ENCODE data around the gene OSBPL10.
"Not testable (repeated sequence)": the region's sequence is repeated elsewhere in the genome, so short reads cannot be mapped to it uniquely, and the experiment has no call there.

OSBPL10 gene

DNA sequence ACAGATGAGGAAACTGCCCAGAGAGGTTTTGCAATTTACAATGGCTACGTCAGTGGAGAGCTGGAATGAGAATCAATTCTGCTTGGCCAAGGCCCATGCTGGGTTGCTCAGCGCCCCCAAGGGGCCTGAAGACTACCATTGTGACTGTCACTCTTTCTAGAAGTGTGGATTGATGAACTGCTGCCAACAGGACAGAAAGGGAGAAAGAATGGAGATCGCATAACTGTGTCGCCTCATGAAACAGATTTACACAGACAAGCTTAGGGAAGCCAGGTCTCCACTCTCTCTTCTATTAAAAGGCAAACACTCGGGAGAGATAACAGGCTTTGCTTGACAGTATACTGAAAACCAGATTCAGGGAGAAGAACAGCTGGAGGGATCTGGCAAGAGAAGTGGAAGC lies 288.3 kb downstream of the OSBPL10 start:
- POLR2A ChIA-PET = no interaction called here
- no peak for DNase-seq (ENCODE audit: low read depth, low spot score)
- CTCF ChIA-PET = no interaction called here
- no peak overlapping the region for H3K4me3 ChIP-seq (ENCODE audit: low read depth, low read length)
- TF ChIP-seq, protein P1, sequence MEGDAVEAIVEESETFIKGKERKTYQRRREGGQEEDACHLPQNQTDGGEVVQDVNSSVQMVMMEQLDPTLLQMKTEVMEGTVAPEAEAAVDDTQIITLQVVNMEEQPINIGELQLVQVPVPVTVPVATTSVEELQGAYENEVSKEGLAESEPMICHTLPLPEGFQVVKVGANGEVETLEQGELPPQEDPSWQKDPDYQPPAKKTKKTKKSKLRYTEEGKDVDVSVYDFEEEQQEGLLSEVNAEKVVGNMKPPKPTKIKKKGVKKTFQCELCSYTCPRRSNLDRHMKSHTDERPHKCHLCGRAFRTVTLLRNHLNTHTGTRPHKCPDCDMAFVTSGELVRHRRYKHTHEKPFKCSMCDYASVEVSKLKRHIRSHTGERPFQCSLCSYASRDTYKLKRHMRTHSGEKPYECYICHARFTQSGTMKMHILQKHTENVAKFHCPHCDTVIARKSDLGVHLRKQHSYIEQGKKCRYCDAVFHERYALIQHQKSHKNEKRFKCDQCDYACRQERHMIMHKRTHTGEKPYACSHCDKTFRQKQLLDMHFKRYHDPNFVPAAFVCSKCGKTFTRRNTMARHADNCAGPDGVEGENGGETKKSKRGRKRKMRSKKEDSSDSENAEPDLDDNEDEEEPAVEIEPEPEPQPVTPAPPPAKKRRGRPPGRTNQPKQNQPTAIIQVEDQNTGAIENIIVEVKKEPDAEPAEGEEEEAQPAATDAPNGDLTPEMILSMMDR (IDR thresholded peaks at IDR 0.05; ENCODE audit: insufficient read depth, low read length, missing control alignments) = no peak

DNA sequence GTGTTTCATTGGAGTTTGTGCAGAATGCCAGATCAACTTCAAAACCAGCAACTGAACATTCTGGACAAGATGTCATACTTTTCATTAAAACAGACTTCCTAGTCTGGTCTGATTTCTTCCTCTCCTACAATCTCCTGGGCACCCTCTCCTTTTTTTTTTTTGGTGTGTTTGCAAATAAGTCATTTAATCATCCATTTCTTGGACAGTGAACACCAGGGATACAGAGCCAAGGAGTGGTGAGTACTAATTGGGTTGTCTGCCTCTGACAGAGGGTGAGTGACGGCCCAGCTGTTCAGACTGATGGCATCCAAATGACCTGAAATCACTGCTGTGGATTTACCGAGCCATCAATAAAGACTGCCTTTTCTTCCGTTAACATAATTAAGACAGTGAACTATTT lies 290.3 kb downstream of the OSBPL10 start:
- no peak overlapping the region for H3K4me3 ChIP-seq (ENCODE audit: low read depth, low read length)
- ChIA-PET POLR2A (no interaction called here), CTCF (no interaction called here)
- no peak for DNase-seq (ENCODE audit: low read depth, low spot score)
- TF ChIP-seq, protein P1 (IDR thresholded peaks at IDR 0.05; ENCODE audit: insufficient read depth, low read length, missing control alignments) = no peak

DNA sequence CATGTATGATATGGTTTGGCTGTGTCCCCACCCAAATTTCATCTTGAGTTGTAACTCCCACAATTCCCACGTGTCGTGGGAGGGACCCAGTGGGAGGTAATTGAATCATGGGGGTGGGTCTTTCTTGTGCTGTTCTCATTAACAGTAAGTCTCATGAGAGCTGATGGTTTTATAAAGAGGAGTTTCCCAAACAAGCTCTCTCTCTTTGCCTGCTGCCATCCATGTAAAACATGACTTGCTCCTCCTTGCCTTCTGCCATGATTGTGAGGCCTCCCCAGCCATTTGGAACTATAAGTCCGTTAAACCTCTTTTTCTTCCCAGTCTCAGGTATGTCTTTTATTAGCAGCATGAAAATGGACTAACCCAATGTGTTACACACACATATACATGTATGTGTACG lies 291.5 kb downstream of the OSBPL10 start:
- POLR2A ChIA-PET; CTCF ChIA-PET; H3K4me3 ChIP-seq (ENCODE audit: low read depth, low read length); DNase-seq (ENCODE audit: low read depth, low spot score): not testable (repeated sequence)

DNA sequence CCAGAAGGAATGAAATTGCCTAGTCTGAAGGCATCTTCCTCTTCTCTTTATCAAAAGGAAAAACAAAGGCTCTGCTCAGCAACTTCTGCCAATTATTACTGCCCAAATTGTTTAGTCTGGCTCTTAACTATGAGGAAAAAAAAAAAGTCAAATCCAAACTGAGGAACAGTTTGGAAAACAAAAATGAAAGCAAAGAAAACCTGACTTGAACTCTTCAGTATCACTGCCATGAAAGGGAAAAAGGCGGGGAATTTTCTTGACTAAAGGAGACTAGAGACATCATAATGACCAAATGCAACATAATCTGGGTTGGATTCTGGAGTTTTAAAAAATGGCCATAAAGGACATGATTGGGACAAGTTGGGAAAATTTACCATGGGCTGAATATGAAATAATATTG lies 292.1 kb downstream of the OSBPL10 start:
- POLR2A ChIA-PET = no interaction called here
- TF ChIP-seq, protein P1 (IDR thresholded peaks at IDR 0.05; ENCODE audit: insufficient read depth, low read length, missing control alignments) = no peak
- no peak for DNase-seq (ENCODE audit: low read depth, low spot score)
- no peak overlapping the region for H3K4me3 ChIP-seq (ENCODE audit: low read depth, low read length)
- CTCF ChIA-PET = no interaction called here

DNA sequence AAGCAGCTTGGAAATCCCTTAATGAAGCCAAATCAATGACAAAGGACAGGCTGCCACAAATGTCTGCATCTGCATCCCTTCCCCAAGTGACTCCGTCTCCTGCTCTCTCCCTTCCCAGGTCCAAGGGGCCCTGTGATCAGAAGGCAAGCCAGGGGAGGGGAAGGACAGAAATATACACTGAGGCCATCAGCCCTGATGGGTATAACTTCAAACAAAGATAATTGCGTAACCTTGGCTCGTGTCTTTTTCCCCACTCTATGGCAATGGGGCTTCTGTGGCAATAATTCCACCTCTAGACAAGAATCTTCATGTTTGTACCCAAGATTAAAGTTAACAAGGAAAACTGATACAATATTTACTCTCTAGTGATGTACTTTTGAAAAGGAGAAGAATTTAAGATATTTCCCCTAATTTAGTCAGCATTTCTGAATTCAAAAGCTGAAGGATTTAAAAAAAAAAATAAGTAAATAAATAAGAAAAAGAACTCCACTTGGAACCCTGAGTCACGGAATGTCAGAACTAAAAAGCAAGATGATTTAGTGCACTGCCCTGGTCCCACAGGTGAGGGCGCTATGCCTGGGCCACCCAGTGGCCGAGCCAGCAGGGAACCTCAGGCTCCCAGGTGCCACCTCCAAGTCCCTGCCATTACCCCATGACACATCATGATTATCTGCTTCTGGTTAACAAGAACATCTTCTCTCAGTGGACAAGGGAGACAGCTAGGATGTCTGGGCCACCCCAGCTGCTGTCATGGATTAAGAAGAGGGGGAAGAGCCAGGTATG lies 293.9 kb downstream of the OSBPL10 start:
- H3K4me3 ChIP-seq (ENCODE audit: low read depth, low read length) = no peak overlapping the region
- TF ChIP-seq, protein P1 (IDR thresholded peaks at IDR 0.05; ENCODE audit: insufficient read depth, low read length, missing control alignments) = no peak
- no peak for DNase-seq (ENCODE audit: low read depth, low spot score)
- ChIA-PET POLR2A (no interaction called here), CTCF (no interaction called here)

DNA sequence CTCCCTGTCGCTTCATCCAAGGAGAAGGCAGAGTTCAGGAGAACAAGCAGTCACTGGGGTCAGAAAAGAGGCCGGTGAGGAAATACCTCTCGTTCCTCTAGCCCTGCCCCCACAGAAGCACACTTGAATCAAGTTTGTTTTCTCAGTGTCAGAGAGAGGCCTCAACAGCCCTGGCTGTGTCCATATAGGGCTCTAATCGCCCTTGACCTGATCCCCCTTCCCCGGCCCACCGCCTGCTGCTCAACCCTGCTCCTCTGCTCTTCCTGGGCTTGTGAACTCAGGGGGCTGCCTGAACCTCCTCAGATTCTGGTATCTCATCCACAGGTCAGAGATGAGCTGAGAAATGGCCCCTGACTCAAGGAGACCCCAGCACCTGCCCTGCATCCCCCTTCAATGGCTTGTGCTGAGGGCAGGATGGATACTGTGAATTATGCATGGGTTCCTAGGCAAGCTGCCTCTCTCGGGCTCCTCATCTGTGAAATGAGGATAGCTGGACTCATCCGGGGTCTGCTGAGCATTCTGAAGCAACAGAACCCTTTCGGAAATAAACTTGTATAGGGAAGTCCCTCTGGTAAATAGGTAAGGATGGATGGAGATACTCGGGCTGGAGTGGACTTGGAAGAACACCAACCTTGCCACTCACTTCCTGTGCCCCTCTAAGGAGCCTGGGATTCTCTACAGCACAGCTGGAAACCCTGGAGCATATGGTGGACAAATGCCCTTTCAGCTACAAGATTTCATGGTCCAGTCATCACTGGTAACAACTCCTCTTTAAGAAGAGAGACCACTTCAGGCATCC lies 300.8 kb downstream of the OSBPL10 start:
- H3K4me3 ChIP-seq (ENCODE audit: low read depth, low read length) = no peak overlapping the region
- TF ChIP-seq, protein P1 (IDR thresholded peaks at IDR 0.05; ENCODE audit: insufficient read depth, low read length, missing control alignments) = no peak
- ChIA-PET CTCF (no interaction called here), POLR2A (no interaction called here)
- no peak for DNase-seq (ENCODE audit: low read depth, low spot score)
